ENCODE measurements around the gene SEMA3D.

The SEMA3D gene

DNA sequence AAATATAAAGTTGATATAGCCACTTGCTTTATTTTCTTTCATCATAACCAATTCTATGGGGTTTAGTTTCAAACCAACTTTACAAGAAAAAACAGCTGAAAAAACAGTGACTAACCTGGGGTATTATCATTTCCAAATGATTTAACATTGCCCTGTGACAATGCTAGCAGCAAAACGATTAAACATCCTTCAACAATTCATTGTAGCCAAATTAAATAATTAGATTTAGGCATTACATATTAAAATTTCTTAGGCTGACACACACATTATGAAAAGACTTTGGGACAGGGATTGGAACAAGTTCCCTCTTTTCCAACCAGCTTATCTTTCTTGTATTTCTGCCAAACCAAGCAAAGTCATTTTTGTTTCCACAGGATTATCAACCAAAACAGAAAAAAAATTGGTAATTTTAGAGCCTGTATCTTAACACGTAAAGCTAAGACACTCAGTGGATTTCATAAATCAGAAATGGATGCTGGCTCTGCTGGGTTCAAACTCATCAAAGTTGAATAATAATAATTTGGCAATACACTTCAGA, 84.0 kb downstream of the SEMA3D start:
- TF ChIP-seq, protein P1, sequence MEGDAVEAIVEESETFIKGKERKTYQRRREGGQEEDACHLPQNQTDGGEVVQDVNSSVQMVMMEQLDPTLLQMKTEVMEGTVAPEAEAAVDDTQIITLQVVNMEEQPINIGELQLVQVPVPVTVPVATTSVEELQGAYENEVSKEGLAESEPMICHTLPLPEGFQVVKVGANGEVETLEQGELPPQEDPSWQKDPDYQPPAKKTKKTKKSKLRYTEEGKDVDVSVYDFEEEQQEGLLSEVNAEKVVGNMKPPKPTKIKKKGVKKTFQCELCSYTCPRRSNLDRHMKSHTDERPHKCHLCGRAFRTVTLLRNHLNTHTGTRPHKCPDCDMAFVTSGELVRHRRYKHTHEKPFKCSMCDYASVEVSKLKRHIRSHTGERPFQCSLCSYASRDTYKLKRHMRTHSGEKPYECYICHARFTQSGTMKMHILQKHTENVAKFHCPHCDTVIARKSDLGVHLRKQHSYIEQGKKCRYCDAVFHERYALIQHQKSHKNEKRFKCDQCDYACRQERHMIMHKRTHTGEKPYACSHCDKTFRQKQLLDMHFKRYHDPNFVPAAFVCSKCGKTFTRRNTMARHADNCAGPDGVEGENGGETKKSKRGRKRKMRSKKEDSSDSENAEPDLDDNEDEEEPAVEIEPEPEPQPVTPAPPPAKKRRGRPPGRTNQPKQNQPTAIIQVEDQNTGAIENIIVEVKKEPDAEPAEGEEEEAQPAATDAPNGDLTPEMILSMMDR (IDR thresholded peaks at IDR 0.05): no peak
- Mint-ChIP-seq H3K36me3 (ENCODE audit: low read depth) (peaks cover 33% of the 10 kb centered on the region), H3K9me3 (peaks cover 5% of the 10 kb centered on the region), H3K27me3 (ENCODE audit: low read depth, poor library complexity) (no peaks in the 10 kb centered on the region), H3K4me1 (peaks cover 44% of the 10 kb centered on the region), H3K27ac (peak overlapping the region; percentile 90), H3K4me3 (no peak overlapping the region)
- DNase-seq: no peak

GRCh38 chr7:85101347-85101746, 85.5 kb downstream of the SEMA3D start:
- H3K27me3 Mint-ChIP-seq (ENCODE audit: low read depth, poor library complexity): no peaks in the 10 kb centered on the region
- H3K36me3 Mint-ChIP-seq (ENCODE audit: low read depth): peaks cover 28% of the 10 kb centered on the region
- peaks cover 36% of the 10 kb centered on the region for H3K4me1 Mint-ChIP-seq
- TF ChIP-seq, protein P1 (IDR thresholded peaks at IDR 0.05): no peak
- H3K9me3 Mint-ChIP-seq: no peaks in the 10 kb centered on the region
- no peak overlapping the region for H3K4me3 Mint-ChIP-seq
- no peak for DNase-seq
- H3K27ac Mint-ChIP-seq: no peak overlapping the region

DNA sequence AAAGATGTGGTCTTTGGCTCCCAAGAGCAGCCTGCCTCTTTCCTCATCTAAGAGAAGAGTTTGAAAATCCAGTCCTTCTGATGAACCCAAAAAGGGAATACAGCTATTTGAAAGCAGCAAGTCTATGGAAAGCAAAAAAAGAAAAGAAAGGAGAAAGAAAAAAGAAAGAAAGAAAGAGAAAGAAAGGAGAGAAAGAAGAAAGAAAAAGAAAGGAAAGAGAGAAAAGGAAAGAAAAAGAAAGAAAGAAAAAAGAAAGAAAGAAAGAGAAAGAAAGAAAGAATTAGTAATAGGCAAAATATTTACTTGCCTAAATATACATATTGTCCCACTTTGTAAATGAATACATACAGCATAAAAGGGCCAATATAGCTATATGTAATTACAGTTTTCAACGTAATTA, 89.0 kb downstream of the SEMA3D start:
- Mint-ChIP-seq H3K9me3 (no peaks in the 10 kb centered on the region), H3K4me1 (peaks cover 9% of the 10 kb centered on the region), H3K27me3 (ENCODE audit: low read depth, poor library complexity) (no peaks in the 10 kb centered on the region), H3K27ac (no peak overlapping the region), H3K4me3 (no peak overlapping the region), H3K36me3 (ENCODE audit: low read depth) (peaks cover 35% of the 10 kb centered on the region)
- no peak for DNase-seq
- TF ChIP-seq, protein P1 (IDR thresholded peaks at IDR 0.05): no peak

DNA sequence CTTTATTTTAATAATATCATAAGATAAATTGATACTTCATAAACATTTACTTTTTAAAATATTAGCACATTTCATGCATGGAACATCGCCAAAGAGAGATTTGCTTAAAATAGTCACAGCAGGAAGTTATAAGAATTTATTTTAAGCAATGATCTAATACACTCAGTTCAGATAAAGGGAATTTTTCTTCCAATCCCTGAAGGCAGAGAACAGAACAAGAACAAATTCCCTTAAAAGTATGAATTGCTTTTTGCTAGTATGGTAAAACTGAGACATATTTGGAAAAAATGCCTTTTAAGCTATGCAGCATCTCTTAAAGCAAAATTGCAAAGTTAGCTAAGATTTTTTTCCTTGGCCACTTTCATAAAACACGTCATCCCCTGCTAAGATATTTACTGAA, 91.0 kb downstream of the SEMA3D start:
- no peak overlapping the region for H3K4me3 Mint-ChIP-seq
- no peaks in the 10 kb centered on the region for H3K9me3 Mint-ChIP-seq
- no peak overlapping the region for H3K27ac Mint-ChIP-seq
- no peaks in the 10 kb centered on the region for H3K4me1 Mint-ChIP-seq
- H3K27me3 Mint-ChIP-seq (ENCODE audit: low read depth, poor library complexity): peaks cover 4% of the 10 kb centered on the region
- no peak for DNase-seq
- TF ChIP-seq, protein P1 (IDR thresholded peaks at IDR 0.05): no peak
- peaks cover 35% of the 10 kb centered on the region for H3K36me3 Mint-ChIP-seq (ENCODE audit: low read depth)

DNA sequence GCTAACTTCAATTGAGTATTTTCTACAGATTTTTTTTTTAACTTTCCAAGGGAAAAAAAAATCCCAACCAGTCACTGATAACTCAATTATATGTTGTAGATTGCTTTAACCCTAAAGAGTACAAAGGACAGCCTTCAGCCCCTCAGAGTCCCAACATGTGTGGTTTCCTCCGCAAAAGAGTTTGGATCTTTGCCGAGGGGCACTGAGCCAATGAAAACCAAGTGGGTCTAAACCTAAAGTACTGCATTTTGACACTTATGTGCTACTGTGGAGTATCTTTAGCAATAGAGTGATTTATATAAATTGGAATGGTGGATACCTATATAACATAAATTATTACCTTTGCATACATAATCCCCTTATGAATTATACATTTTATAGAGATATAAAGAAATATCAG, 91.5 kb downstream of the SEMA3D start:
- Mint-ChIP-seq H3K27ac (no peak overlapping the region), H3K9me3 (no peaks in the 10 kb centered on the region), H3K27me3 (ENCODE audit: low read depth, poor library complexity) (peaks cover 4% of the 10 kb centered on the region), H3K4me1 (no peaks in the 10 kb centered on the region), H3K36me3 (ENCODE audit: low read depth) (peaks cover 35% of the 10 kb centered on the region), H3K4me3 (no peak overlapping the region)
- TF ChIP-seq, protein P1 (IDR thresholded peaks at IDR 0.05): no peak
- DNase-seq: no peak

GRCh38 chr7:85094046-85094725, 92.7 kb downstream of the SEMA3D start:
- peaks cover 39% of the 10 kb centered on the region for H3K36me3 Mint-ChIP-seq (ENCODE audit: low read depth)
- H3K27me3 Mint-ChIP-seq (ENCODE audit: low read depth, poor library complexity): peaks cover 4% of the 10 kb centered on the region
- no peak overlapping the region for H3K4me3 Mint-ChIP-seq
- no peak for DNase-seq
- H3K9me3 Mint-ChIP-seq: no peaks in the 10 kb centered on the region
- H3K27ac Mint-ChIP-seq: peak overlapping the region; percentile 28
- TF ChIP-seq, protein P1 (IDR thresholded peaks at IDR 0.05): no peak
- no peaks in the 10 kb centered on the region for H3K4me1 Mint-ChIP-seq
